Measurements from ENCODE around the gene DLGAP1. TPM values are rescaled to one million over a fixed set of nuclear protein-coding genes. Genes with fewer than 3 reads are reported as not detected.

Gene DLGAP1
- total RNA-seq, 6 experiments from 2014 or later, result 0.09 to 0.31 (median 0.18) TPM; not detected in 2

GRCh38 chr18:3863006-3863405 is 592.1 kb downstream of the DLGAP1 start:
- no peak for TF ChIP-seq CTCF (IDR thresholded peaks at IDR 0.05)
- no peak for TF ChIP-seq POLR2A (IDR thresholded peaks at IDR 0.05)
- H3K36me3 ChIP-seq, result no peaks in the 10 kb centered on the region
- no peak for ATAC-seq
- 65% methylated on average over 4 of the region's 4 CpGs for WGBS (ENCODE audit: insufficient coverage, low coverage, low lambda C conversion rate, missing lambda C conversion rate)
- no peaks in the 10 kb centered on the region for H3K4me1 ChIP-seq
- H3K9me3 ChIP-seq, result no peaks in the 10 kb centered on the region
- H3K4me3 ChIP-seq, result no peak overlapping the region
- no peak for DNase-seq
- no peaks in the 10 kb centered on the region for H3K27me3 ChIP-seq
- intact Hi-C loops (cut with DNase I), result no loop called here
- H3K27ac ChIP-seq, result no peak overlapping the region

- H3K36me3 ChIP-seq, result no peaks in the 10 kb centered on the region
- H3K9me3 ChIP-seq, result no peaks in the 10 kb centered on the region
- 50% methylated on average over 1 of the region's 1 CpG for WGBS (ENCODE audit: insufficient coverage, low coverage, low lambda C conversion rate, missing lambda C conversion rate)
Measured at GRCh38 chr18:3861495-3861894, 593.6 kb downstream of the DLGAP1 start.

GRCh38 chr18:3857544-3857943 is 597.6 kb downstream of the DLGAP1 start:
- Histone ChIP-seq H3K27me3 (no peaks in the 10 kb centered on the region), H3K27ac (no peak overlapping the region), H3K4me1 (no peaks in the 10 kb centered on the region), H3K4me3 (no peak overlapping the region), H3K36me3 (no peaks in the 10 kb centered on the region), H3K9me3 (no peaks in the 10 kb centered on the region)
- WGBS (ENCODE audit: insufficient coverage, low coverage, low lambda C conversion rate, missing lambda C conversion rate), result 41% methylated on average over 1 of the region's 1 CpG
- TF ChIP-seq CTCF (IDR thresholded peaks at IDR 0.05), result no peak
- TF ChIP-seq POLR2A (IDR thresholded peaks at IDR 0.05), result no peak
- DNase-seq (no peak), ATAC-seq (no peak)
- intact Hi-C loops (cut with DNase I), result no loop called here

More at GRCh38 chr18:3861495-3861894, 593.6 kb downstream of the DLGAP1 start:
- H3K27ac ChIP-seq, result no peak overlapping the region
- no peaks in the 10 kb centered on the region for H3K27me3 ChIP-seq
- DNase-seq (no peak), ATAC-seq (no peak)
- intact Hi-C loops (cut with DNase I), result no loop called here
- no peaks in the 10 kb centered on the region for H3K4me1 ChIP-seq
- no peak overlapping the region for H3K4me3 ChIP-seq
- TF ChIP-seq POLR2A (IDR thresholded peaks at IDR 0.05) (no peak), CTCF (IDR thresholded peaks at IDR 0.05) (no peak)

GRCh38 chr18:3855966-3856365 is 599.1 kb downstream of the DLGAP1 start:
- no peak overlapping the region for H3K27ac ChIP-seq
- H3K36me3 ChIP-seq, result no peaks in the 10 kb centered on the region
- intact Hi-C loops (cut with DNase I), result no loop called here
- H3K4me3 ChIP-seq, result no peak overlapping the region
- WGBS (ENCODE audit: insufficient coverage, low coverage, low lambda C conversion rate, missing lambda C conversion rate), result 68% methylated on average over 3 of the region's 3 CpGs
- no peak for TF ChIP-seq POLR2A (IDR thresholded peaks at IDR 0.05)
- TF ChIP-seq CTCF (IDR thresholded peaks at IDR 0.05), result no peak
- no peaks in the 10 kb centered on the region for H3K9me3 ChIP-seq
- H3K27me3 ChIP-seq, result no peaks in the 10 kb centered on the region
- no peak for ATAC-seq
- DNase-seq, result no peak
- H3K4me1 ChIP-seq, result no peaks in the 10 kb centered on the region

GRCh38 chr18:3852321-3852720 is 602.8 kb downstream of the DLGAP1 start:
- TF ChIP-seq CTCF (IDR thresholded peaks at IDR 0.05) (no peak), POLR2A (IDR thresholded peaks at IDR 0.05) (no peak)
- Histone ChIP-seq H3K4me3 (no peak overlapping the region), H3K27me3 (no peaks in the 10 kb centered on the region), H3K36me3 (no peaks in the 10 kb centered on the region), H3K27ac (no peak overlapping the region), H3K9me3 (no peaks in the 10 kb centered on the region), H3K4me1 (no peaks in the 10 kb centered on the region)
- DNase-seq (no peak), ATAC-seq (no peak)
- WGBS (ENCODE audit: insufficient coverage, low coverage, low lambda C conversion rate, missing lambda C conversion rate), result 84% methylated on average over 2 of the region's 2 CpGs
- intact Hi-C loops (cut with DNase I), result no loop called here

All from right lobe of liver (tissue), 6 donors.